Adrenal gland (tissue), 5 donors: Measurements from ENCODE around the gene ARHGAP23.
"Not testable (repeated sequence)": the region's sequence is repeated elsewhere in the genome, so short reads cannot be mapped to it uniquely, and the experiment has no call there.

Experiments used
- CTCF ChIP-seq, 6 experiments: fragments of 450-650 bp in 4 of 6; fragments of 200-600 bp in 2 of 6; sonication (generic) in 1 of 6; IDR thresholded peaks; 1 replicate in 5 of 6; 2 replicates in 1 of 6; pipeline versions ENCODE4 v1.5.1 to v1.8.0; 2016 to 2021; ENCODE audit warnings: antibody characterized with exemption in 6 of 6, mild to moderate bottlenecking in 2 of 6, moderate library complexity in 1 of 6
- POLR2A ChIP-seq, 2 donors: fragments of 450-650 bp; IDR thresholded peaks; one replicate each; pipeline ENCODE4 v1.6.1; 2017; ENCODE audit warnings: antibody characterized with exemption in 2 of 2, mild to moderate bottlenecking in 2 of 2, moderate library complexity in 1 of 2
- donor health status: DM: no; HTN: no; CAD: no.

- not testable (repeated sequence) for TF ChIP-seq POLR2A, CTCF (IDR thresholded peaks at IDR 0.05)
Observed at GRCh38 chr17:38499230-38499629, 71.0 kb downstream of the ARHGAP23 start.
